H1 (cell line): ENCODE measurements around the gene EME2. TPM values are rescaled to one million over a fixed set of nuclear protein-coding genes. Genes with fewer than 3 reads are reported as not detected.

Experiments used
- CTCF ChIA-PET: fragments of 300-600 bp; sonication (Branson Sonifier 250); formaldehyde crosslinking; loops from one replicate; lab custom pipeline; 2021; ENCODE audit not compliant: partially characterized antibody; lab: Charles Lee
- POLR2A ChIA-PET: fragments of 300-600 bp; sonication (Branson Sonifier 250); formaldehyde crosslinking; loops from one replicate; lab custom pipeline; 2021; ENCODE audit warnings: inconsistent platforms; ENCODE audit not compliant: partially characterized antibody; lab: Charles Lee
- DNase-seq, 2 experiments: peaks; one replicate each; pipeline versions ENCODE4 v3.0.0 to v3.0.0-alpha.2; 2010 to 2022; ENCODE audit warnings: low spot score in 2 of 2, low read depth in 1 of 2, mixed read lengths in 1 of 2
- FAIRE-seq: peaks from 2 replicates; lab custom pipeline; 2011; peaks lifted over from hg19 to GRCh38; lab: Jason Lieb, UNC
- H2AFZ ChIP-seq: 2 replicates; pipeline ENCODE4 v1.8.1; 2012; ENCODE audit warnings: low read length, inconsistent platforms
- H2AK5ac ChIP-seq: 2 replicates; pipeline ENCODE4 v1.6.1; 2013; ENCODE audit warnings: low read depth, low read length
- H2BK120ac ChIP-seq: replicated peaks from 2 replicates; pipeline ENCODE3; 2013; ENCODE audit warnings: low read depth, low read length, inconsistent platforms
- H2BK12ac ChIP-seq: 2 replicates; pipeline ENCODE4 v1.6.1; 2013; ENCODE audit warnings: low read depth, low read length
- H2BK15ac ChIP-seq: 2 replicates; pipeline ENCODE4 v1.6.1; 2013; ENCODE audit warnings: low read length
- H2BK20ac ChIP-seq: 2 replicates; pipeline ENCODE4 v1.6.1; 2013; ENCODE audit warnings: low read length
- H2BK5ac ChIP-seq: 2 replicates; pipeline ENCODE4 v1.6.1; 2013; ENCODE audit warnings: low read depth, low read length
- H3K14ac ChIP-seq: 2 replicates; pipeline ENCODE4 v1.6.1; 2013; ENCODE audit warnings: inconsistent platforms; ENCODE audit not compliant: insufficient read length
- H3K18ac ChIP-seq: 2 replicates; pipeline ENCODE4 v1.6.1; 2013; ENCODE audit warnings: low read length; ENCODE audit errors: extremely low read depth
- H3K23ac ChIP-seq: 2 replicates; pipeline ENCODE4 v1.6.1; 2013; ENCODE audit warnings: inconsistent platforms; ENCODE audit not compliant: insufficient read length
- H3K23me2 ChIP-seq: 2 replicates; pipeline ENCODE4 v1.6.1; 2013; ENCODE audit warnings: low read depth, low read length
- H3K27ac ChIP-seq: 2 replicates; pipeline ENCODE4 v1.6.1; 2011; ENCODE audit warnings: low read depth, low read length, inconsistent platforms
- H3K27me3 ChIP-seq, 4 experiments: replicated peaks in 1 of 4; 1 replicate in 1 of 4; 2 replicates in 3 of 4; pipeline versions ENCODE4 v1.6.1 to v1.8.1; 2011 to 2013; ENCODE audit warnings: low read length in 3 of 4, mild to moderate bottlenecking in 3 of 4, inconsistent platforms in 2 of 4, mixed read lengths in 2 of 4, moderate library complexity in 1 of 4; ENCODE audit not compliant: control insufficient read depth in 3 of 4, insufficient read depth in 3 of 4; ENCODE audit errors: extremely low read depth in 1 of 4
- H3K36me3 ChIP-seq, 4 experiments: 2 replicates each; pipeline versions ENCODE4 v1.6.1 to v1.8.1; 2011 to 2013; ENCODE audit warnings: mild to moderate bottlenecking in 4 of 4, low read length in 3 of 4, moderate library complexity in 2 of 4, control low read depth in 1 of 4, inconsistent platforms in 1 of 4; ENCODE audit not compliant: insufficient read depth in 4 of 4, control insufficient read depth in 2 of 4
- H3K4ac ChIP-seq: replicated peaks from 2 replicates; pipeline ENCODE3; 2013; ENCODE audit warnings: low read length, low read depth, mixed read lengths, inconsistent platforms; ENCODE audit not compliant: insufficient read length
- H3K4me1 ChIP-seq, 4 experiments: replicated peaks in 1 of 4; 1 replicate in 1 of 4; 2 replicates in 3 of 4; pipeline versions ENCODE4 v1.6.1 to v1.8.1; 2011 to 2013; ENCODE audit warnings: low read length in 3 of 4, inconsistent platforms in 2 of 4, mixed read lengths in 1 of 4; ENCODE audit not compliant: insufficient read depth in 4 of 4, control insufficient read depth in 3 of 4
- H3K4me2 ChIP-seq, 2 experiments: 2 replicates each; pipeline versions ENCODE4 v1.6.1 to v1.8.1; 2011 to 2013; ENCODE audit warnings: low read depth in 2 of 2, low read length in 2 of 2, control low read depth in 1 of 2, inconsistent platforms in 1 of 2, mild to moderate bottlenecking in 1 of 2; ENCODE audit not compliant: insufficient read depth in 1 of 2
- H3K4me3 ChIP-seq, 4 experiments: fragments of 200-600, 300-600 bp in 1 of 4; sonication (generic), shearing (Covaris generic), sonication (Bioruptor Twin) in 1 of 4; 2 replicates each; pipeline versions ENCODE4 v1.5.1 to v1.8.1; 2011 to 2016; ENCODE audit warnings: low read length in 4 of 4, low read depth in 3 of 4, control low read depth in 2 of 4, inconsistent platforms in 2 of 4, mild to moderate bottlenecking in 2 of 4, mixed read lengths in 1 of 4, moderate library complexity in 1 of 4; ENCODE audit not compliant: insufficient read depth in 2 of 4; ENCODE audit errors: extremely low read depth in 1 of 4
- H3K56ac ChIP-seq: replicated peaks from 2 replicates; pipeline ENCODE3; 2013; ENCODE audit warnings: low read depth, mild to moderate bottlenecking, mixed read lengths, low read length, inconsistent platforms; ENCODE audit not compliant: insufficient read length
- H3K79me1 ChIP-seq: 2 replicates; pipeline ENCODE4 v1.6.1; 2013; ENCODE audit warnings: low read depth, low read length, control low read depth
- H3K79me2 ChIP-seq, 2 experiments: 2 replicates each; pipeline versions ENCODE4 v1.6.1 to v1.8.1; 2012 to 2013; ENCODE audit warnings: low read length in 2 of 2, mild to moderate bottlenecking in 2 of 2, inconsistent platforms in 1 of 2; ENCODE audit not compliant: insufficient read depth in 2 of 2, control insufficient read depth in 1 of 2
- H3K9ac ChIP-seq, 4 experiments: replicated peaks in 1 of 4; 1 replicate in 1 of 4; 2 replicates in 3 of 4; pipeline versions ENCODE4 v1.6.1 to v1.8.1; 2011 to 2013; ENCODE audit warnings: low read depth in 3 of 4, low read length in 3 of 4, control low read depth in 2 of 4, mild to moderate bottlenecking in 2 of 4, moderate library complexity in 2 of 4, inconsistent platforms in 1 of 4; ENCODE audit errors: extremely low read depth in 1 of 4
- H3K9me3 ChIP-seq, 2 experiments: 2 replicates each; pipeline versions ENCODE4 v1.6.1 to v1.8.1; 2012 to 2013; ENCODE audit warnings: mild to moderate bottlenecking in 2 of 2, moderate library complexity in 2 of 2, control low read depth in 1 of 2, inconsistent platforms in 1 of 2, low read depth in 1 of 2, low read length in 1 of 2, mixed read lengths in 1 of 2; ENCODE audit not compliant: insufficient read depth in 2 of 2
- H4K20me1 ChIP-seq, 2 experiments: replicated peaks in 1 of 2; 2 replicates each; pipeline versions ENCODE3 to v1.8.1; 2011 to 2013; ENCODE audit warnings: inconsistent platforms in 2 of 2, low read length in 2 of 2, mild to moderate bottlenecking in 1 of 2; ENCODE audit not compliant: insufficient read depth in 2 of 2, control insufficient read depth in 1 of 2
- H4K5ac ChIP-seq: 2 replicates; pipeline ENCODE4 v1.6.1; 2013; ENCODE audit warnings: low read length, low read depth, mixed read lengths, inconsistent platforms; ENCODE audit not compliant: insufficient read length
- H4K8ac ChIP-seq: 2 replicates; pipeline ENCODE4 v1.8.0; 2013; ENCODE audit warnings: mild to moderate bottlenecking, moderate library complexity, low read length, inconsistent platforms; ENCODE audit not compliant: insufficient read depth; ENCODE audit errors: extremely low read depth
- H4K91ac ChIP-seq: replicated peaks from 2 replicates; pipeline ENCODE3; 2013; ENCODE audit warnings: low read length, mixed read lengths, inconsistent platforms; ENCODE audit not compliant: insufficient read length
- RAD21 ChIP-seq, 2 experiments: IDR thresholded peaks in 1 of 2; conservative IDR thresholded peaks in 1 of 2; 2 replicates each; pipeline ENCODE4 v1.6.1; 2011; ENCODE audit warnings: low read depth in 2 of 2, low read length in 2 of 2, improper control_type of control experiment in 1 of 2, inconsistent platforms in 1 of 2, mild to moderate bottlenecking in 1 of 2, moderate library complexity in 1 of 2
- SAP30 ChIP-seq: fragments of 300-600 bp; sonication (generic); IDR thresholded peaks from 2 replicates; pipeline ENCODE4 v1.7.1; 2012; ENCODE audit warnings: low read length, moderate library complexity, mild to moderate bottlenecking, inconsistent platforms; ENCODE audit not compliant: insufficient read depth, insufficient replicate concordance
- SP4 ChIP-seq: IDR thresholded peaks from 2 replicates; pipeline ENCODE4 v1.6.1; 2012; ENCODE audit warnings: low read length, inconsistent platforms
- WGBS, 2 experiments: shearing (Covaris generic) in 1 of 2; methylation state at CpG; one replicate each; pipeline versions ENCODE4 v1.1.6 to v1.1.7; 2013 to 2015; ENCODE audit warnings: low lambda C conversion rate in 2 of 2, mixed read lengths in 2 of 2, inconsistent platforms in 1 of 2, low coverage in 1 of 2, missing lambda C conversion rate in 1 of 2; ENCODE audit not compliant: insufficient replicate concordance in 2 of 2, insufficient coverage in 1 of 2, insufficient read length in 1 of 2; ENCODE audit errors: extremely low coverage in 1 of 2, missing lambda C conversion rate in 1 of 2; 5-methylcytosine and 5-hydroxymethylcytosine counted together
- polyA plus RNA-seq, 7 experiments: library from polyadenylated mRNA; depleted of rRNA in 3 of 7; stranded (reverse) in 5 of 7; unstranded in 2 of 7; fragments of >200 nt in 5 of 7; fragments of 200-250 nt in 2 of 7; gene quantifications; 1 replicate in 5 of 7; 2 replicates in 1 of 7; 4 replicates in 1 of 7; pipeline versions ENCODE4 v1.2.1 to v1.2.3, GENCODE V29; 2011 to 2013; ENCODE audit warnings: missing spikeins in 2 of 7, mixed read lengths in 2 of 7
- total RNA-seq: library from RNA; stranded (reverse); fragmentation: NEBNext Ultra II Directional; extraction: Animal tissue kit (Norgen Biotek cat#: 25700); gene quantifications from 2 replicates; pipeline ENCODE4 v1.2.1, GENCODE V29; 2021

Gene EME2
- total and polyA plus RNA-seq, 2 of the 8 experiments (the other 6 are each of a cell fraction or from before 2014, with no cell fraction given): 13.1 to 19.7 TPM

DNA sequence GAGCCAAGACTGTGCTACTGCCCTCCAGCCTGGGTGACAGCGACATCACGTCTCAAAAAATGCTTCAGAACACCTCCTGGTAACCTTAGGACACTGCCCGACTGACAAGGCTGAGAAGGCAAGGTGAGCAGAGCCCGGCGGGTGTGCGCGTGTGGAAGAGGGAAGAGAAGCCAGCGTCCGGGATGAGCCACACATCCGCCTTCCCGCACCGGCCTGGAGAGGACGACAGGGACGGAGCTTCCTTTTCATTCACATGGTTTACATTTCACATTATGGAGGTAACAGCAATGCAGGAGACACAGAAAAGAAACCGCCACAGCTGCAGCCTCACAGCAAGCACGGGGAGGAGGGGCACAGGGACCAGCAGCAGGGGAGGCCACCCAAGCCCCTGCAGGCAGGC, 37.5 kb downstream of the EME2 start:
- Histone ChIP-seq H3K23me2 (no peaks in the 10 kb centered on the region), H3K9ac (no peak overlapping the region), H3K18ac (no peak overlapping the region), H4K20me1 (peaks cover 0 to 2% of the 10 kb centered on the region in 2 experiments), H3K27me3 (no peaks in the 10 kb centered on the region), H3K4me3 (no peak overlapping the region), H2AFZ (no peak overlapping the region), H3K4me2 (no peak overlapping the region), H2BK20ac (no peak overlapping the region), H3K27ac (no peak overlapping the region), H3K79me2 (no peaks in the 10 kb centered on the region), H3K4ac (no peak overlapping the region), H2BK5ac (no peak overlapping the region), H4K8ac (no peak overlapping the region), H3K56ac (no peak overlapping the region), H2AK5ac (no peak overlapping the region), H3K14ac (no peak overlapping the region), H4K5ac (no peak overlapping the region), H2BK12ac (no peak overlapping the region), H3K23ac (no peak overlapping the region), H3K36me3 (no peaks in the 10 kb centered on the region; a peak in 1 of 8 replicates), H4K91ac (no peak overlapping the region), H2BK120ac (no peak overlapping the region), H3K9me3 (peaks cover 2 to 3% of the 10 kb centered on the region in 2 experiments; a peak in 1 of 4 replicates), H3K79me1 (no peaks in the 10 kb centered on the region), H3K4me1 (no peaks in the 10 kb centered on the region; a peak in 2 of 7 replicates), H2BK15ac (no peak overlapping the region)
- POLR2A ChIA-PET: interaction anchor here (1.4 kb wide), 1 partner anchor 151 kb away, joined by 4 read pairs; no protein-coding TSS in a partner anchor
- no peak for FAIRE-seq
- DNase-seq: no peak
- TF ChIP-seq RAD21 (IDR thresholded peaks at IDR 0.05 in 1 of 2, conservative IDR thresholded peaks at IDR 0.05 in 1 of 2; ENCODE audit: low read depth in 2 of 2, low read length in 2 of 2) (no peak), SP4 (no peak), SAP30 (no peak)
- 89% methylated on average over 16 of the region's 16 CpGs; no CpG with 5 or more reads in 1 of the 2 experiments for WGBS, 2 experiments
- CTCF ChIA-PET: interaction anchor here (1.0 to 2.0 kb wide), 7 partner anchors 9 to 77 kb away, joined by 3 to 7 read pairs (median 5); partner anchors contain the start of genes IGFALS, NUBP2 and SPSB3
